Esophagus muscularis mucosa (tissue), 4 donors: ENCODE results near the gene REXO4. TPM values are rescaled to one million over a fixed set of nuclear protein-coding genes. Genes with fewer than 3 reads are reported as not detected.

Experiments
- DNase-seq: peaks from one replicate; pipeline ENCODE4 v3.0.0-alpha.2; 2017; ENCODE audit errors: extremely low spot score
- H3K27ac ChIP-seq, 4 donors: fragments of 200-600 bp; sonication (generic); replicated peaks in 1 of 4; 1 replicate in 3 of 4; 2 replicates in 1 of 4; pipeline ENCODE4 v1.5.1; 2016 to 2019; ENCODE audit warnings: mild to moderate bottlenecking in 1 of 4
- H3K27me3 ChIP-seq, 4 donors: fragments of 200-600 bp; sonication (generic); one replicate each; pipeline versions ENCODE4 v1.5.1 to v1.6.0; 2016 to 2019
- H3K36me3 ChIP-seq, 4 donors: fragments of 200-600 bp; sonication (generic); one replicate each; pipeline ENCODE4 v1.5.1; 2016 to 2019
- H3K4me1 ChIP-seq, 4 donors: fragments of 200-600 bp; sonication (generic); one replicate each; pipeline ENCODE4 v1.5.1; 2016 to 2019
- H3K4me3 ChIP-seq, 4 donors: fragments of 200-600 bp; sonication (generic); 1 replicate in 2 of 4; 2 replicates in 2 of 4; pipeline ENCODE4 v1.5.1; 2016 to 2019; ENCODE audit warnings: mild to moderate bottlenecking in 4 of 4, moderate library complexity in 1 of 4
- H3K9me3 ChIP-seq, 4 donors: fragments of 200-600 bp; sonication (generic); 1 replicate in 3 of 4; 2 replicates in 1 of 4; pipeline ENCODE4 v1.5.1; 2016 to 2019
- EP300 ChIP-seq: sonication (generic); formaldehyde crosslinking; IDR thresholded peaks from one replicate; pipeline ENCODE4 v1.6.1; 2017; ENCODE audit warnings: antibody characterized with exemption
- POLR2A ChIP-seq: fragments of 450-650 bp; IDR thresholded peaks from one replicate; pipeline ENCODE4 v1.6.1; 2017; ENCODE audit warnings: antibody characterized with exemption, moderate library complexity, mild to moderate bottlenecking, low read depth
- POLR2AphosphoS5 ChIP-seq, 2 donors: sonication (generic); formaldehyde crosslinking; IDR thresholded peaks; one replicate each; pipeline ENCODE4 v1.6.1; 2017; ENCODE audit warnings: antibody characterized with exemption in 2 of 2
- WGBS: methylation state at CpG from one replicate; pipeline ENCODE4 v1.1.5; 2018; 5-methylcytosine and 5-hydroxymethylcytosine counted together
- intact Hi-C: fragments of 100-400 bp; cut with DNase I; formaldehyde crosslinking; loops from one replicate; pipeline ENCODE4 v1.15.1; 2023
- total RNA-seq, 4 donors: library from RNA; depleted of rRNA; stranded (reverse); fragments of >200 nt; gene quantifications; one replicate each; pipeline versions ENCODE4 v1.1.0 to v1.2.1, GENCODE V29; 2016
- TF ChIP-seq, protein P1 (sequence below), 3 experiments: fragments of 200-600 bp in 2 of 3; fragments of 450-650 bp in 1 of 3; sonication (generic) in 2 of 3; IDR thresholded peaks; one replicate each; pipeline ENCODE4 v1.5.1; 2017 to 2019; ENCODE audit warnings: antibody characterized with exemption in 3 of 3, mild to moderate bottlenecking in 2 of 3, moderate library complexity in 1 of 3

Gene REXO4
- total RNA-seq, 4 donors from 2014 or later = 15.0 to 28.9 (median 22.4) TPM

DNA sequence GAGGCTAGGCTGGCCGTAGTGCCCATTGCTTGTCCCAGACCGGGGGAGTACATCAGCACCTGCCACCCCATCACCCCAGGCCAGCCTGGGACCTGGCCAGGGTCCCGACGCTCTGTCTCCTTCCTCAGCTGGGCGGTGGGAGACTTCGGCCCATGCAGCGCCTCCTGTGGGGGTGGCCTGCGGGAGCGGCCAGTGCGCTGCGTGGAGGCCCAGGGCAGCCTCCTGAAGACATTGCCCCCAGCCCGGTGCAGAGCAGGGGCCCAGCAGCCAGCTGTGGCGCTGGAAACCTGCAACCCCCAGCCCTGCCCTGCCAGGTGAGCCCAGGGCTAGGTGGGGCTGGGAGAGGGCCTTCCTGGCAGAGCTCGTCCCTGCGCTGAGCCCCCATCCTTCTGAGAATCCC is 25.4 kb upstream of the REXO4 start:
- no peaks in the 10 kb centered on the region for H3K4me1 ChIP-seq
- TF ChIP-seq POLR2A (no peak), POLR2AphosphoS5 (IDR thresholded peaks at IDR 0.05) (no peak), EP300 (no peak)
- TF ChIP-seq, protein P1, sequence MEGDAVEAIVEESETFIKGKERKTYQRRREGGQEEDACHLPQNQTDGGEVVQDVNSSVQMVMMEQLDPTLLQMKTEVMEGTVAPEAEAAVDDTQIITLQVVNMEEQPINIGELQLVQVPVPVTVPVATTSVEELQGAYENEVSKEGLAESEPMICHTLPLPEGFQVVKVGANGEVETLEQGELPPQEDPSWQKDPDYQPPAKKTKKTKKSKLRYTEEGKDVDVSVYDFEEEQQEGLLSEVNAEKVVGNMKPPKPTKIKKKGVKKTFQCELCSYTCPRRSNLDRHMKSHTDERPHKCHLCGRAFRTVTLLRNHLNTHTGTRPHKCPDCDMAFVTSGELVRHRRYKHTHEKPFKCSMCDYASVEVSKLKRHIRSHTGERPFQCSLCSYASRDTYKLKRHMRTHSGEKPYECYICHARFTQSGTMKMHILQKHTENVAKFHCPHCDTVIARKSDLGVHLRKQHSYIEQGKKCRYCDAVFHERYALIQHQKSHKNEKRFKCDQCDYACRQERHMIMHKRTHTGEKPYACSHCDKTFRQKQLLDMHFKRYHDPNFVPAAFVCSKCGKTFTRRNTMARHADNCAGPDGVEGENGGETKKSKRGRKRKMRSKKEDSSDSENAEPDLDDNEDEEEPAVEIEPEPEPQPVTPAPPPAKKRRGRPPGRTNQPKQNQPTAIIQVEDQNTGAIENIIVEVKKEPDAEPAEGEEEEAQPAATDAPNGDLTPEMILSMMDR (IDR thresholded peaks at IDR 0.05) = no peak
- H3K4me3 ChIP-seq = no peak overlapping the region
- no peaks in the 10 kb centered on the region for H3K9me3 ChIP-seq
- no CpG with 5 or more reads among the region's 15 CpGs for WGBS
- intact Hi-C loops = no loop called here
- no peak overlapping the region for H3K27ac ChIP-seq
- no peaks in the 10 kb centered on the region for H3K27me3 ChIP-seq
- H3K36me3 ChIP-seq = no peaks in the 10 kb centered on the region
- DNase-seq = no peak

DNA sequence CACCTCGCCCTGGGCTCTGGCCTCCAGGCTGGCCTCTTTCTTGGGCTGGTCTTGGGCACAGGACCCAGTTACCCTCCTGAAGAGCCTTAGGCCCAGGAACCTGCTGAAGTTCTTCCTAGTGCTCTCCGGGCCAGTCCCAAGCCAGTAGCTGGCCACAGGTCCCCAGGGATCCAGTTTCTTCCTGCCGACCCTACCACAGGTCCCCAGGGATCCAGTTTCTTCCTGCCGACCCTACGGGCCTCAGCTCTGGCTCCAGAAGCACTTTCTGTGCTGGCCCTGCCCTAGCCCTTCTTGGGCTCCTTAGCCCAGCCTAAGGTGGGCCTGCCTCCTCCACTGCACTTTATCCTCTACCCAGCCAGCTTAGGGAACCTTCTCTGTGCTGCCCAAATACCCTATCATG is 23.8 kb upstream of the REXO4 start:
- TF ChIP-seq, protein P1 (IDR thresholded peaks at IDR 0.05) = no peak
- TF ChIP-seq POLR2AphosphoS5 (IDR thresholded peaks at IDR 0.05) (no peak), EP300 (no peak), POLR2A (no peak)
- Histone ChIP-seq H3K27ac (no peak overlapping the region), H3K9me3 (no peaks in the 10 kb centered on the region), H3K4me1 (no peaks in the 10 kb centered on the region), H3K36me3 (no peaks in the 10 kb centered on the region), H3K4me3 (no peak overlapping the region), H3K27me3 (no peaks in the 10 kb centered on the region)
- WGBS = 57% methylated on average over 4 of the region's 5 CpGs
- DNase-seq = no peak
- intact Hi-C loops = no loop called here

DNA sequence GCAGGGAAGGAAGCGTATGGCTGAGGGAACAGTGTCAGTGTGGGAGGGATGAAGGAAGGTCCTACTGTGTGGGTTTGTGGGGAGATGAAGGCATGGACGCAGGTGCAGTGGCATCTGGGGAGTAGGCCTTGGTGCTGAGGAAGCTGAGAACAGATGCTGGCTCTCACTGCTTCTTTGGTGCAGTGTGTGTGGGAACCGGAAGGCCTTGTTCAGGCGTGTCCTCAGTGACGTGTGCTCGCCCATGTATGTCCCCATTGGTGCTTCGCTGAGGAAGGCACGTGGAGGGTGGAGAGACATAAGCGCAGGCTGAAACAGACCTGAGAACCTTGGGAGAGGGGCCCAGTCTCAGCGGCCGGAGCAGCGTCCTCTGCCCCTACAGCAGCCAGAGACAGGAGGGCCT is 23.1 kb upstream of the REXO4 start:
- H3K9me3 ChIP-seq = no peaks in the 10 kb centered on the region
- TF ChIP-seq POLR2AphosphoS5 (IDR thresholded peaks at IDR 0.05) (no peak), POLR2A (no peak), EP300 (no peak)
- TF ChIP-seq, protein P1 (IDR thresholded peaks at IDR 0.05) = no peak
- no peaks in the 10 kb centered on the region for H3K4me1 ChIP-seq
- H3K27ac ChIP-seq = no peak overlapping the region
- no peak for DNase-seq
- intact Hi-C loops = no loop called here
- H3K36me3 ChIP-seq = no peaks in the 10 kb centered on the region
- WGBS = 94% methylated on average over 12 of the region's 12 CpGs
- H3K4me3 ChIP-seq = no peak overlapping the region
- no peaks in the 10 kb centered on the region for H3K27me3 ChIP-seq

DNA sequence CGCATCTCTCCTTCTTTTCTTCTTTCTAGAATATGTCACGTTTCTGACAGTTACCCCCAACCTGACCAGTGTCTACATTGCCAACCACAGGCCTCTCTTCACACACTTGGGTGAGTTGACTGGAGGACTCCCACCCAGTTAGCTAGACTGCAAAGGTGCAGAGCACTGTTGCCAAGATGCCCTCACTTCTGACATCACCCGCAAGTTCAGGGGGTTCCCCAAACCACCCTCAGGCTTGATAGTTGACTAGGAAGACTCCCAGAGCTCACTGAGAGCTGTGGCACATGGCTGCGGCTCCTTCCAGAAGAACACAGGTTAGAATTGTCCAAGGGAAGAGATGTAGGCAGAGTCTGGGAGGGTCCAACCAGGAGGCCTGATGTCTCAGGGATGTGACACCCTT is 21.5 kb upstream of the REXO4 start:
- Histone ChIP-seq H3K4me3 (no peak overlapping the region), H3K36me3 (no peaks in the 10 kb centered on the region)
- 93% methylated on average over 4 of the region's 4 CpGs for WGBS

More for the DNA sequence above, 21.5 kb upstream of the REXO4 start:
- TF ChIP-seq POLR2AphosphoS5 (IDR thresholded peaks at IDR 0.05) (no peak), POLR2A (no peak), EP300 (no peak)
- TF ChIP-seq, protein P1 (IDR thresholded peaks at IDR 0.05) = no peak
- H3K4me1 ChIP-seq = no peaks in the 10 kb centered on the region
- no peaks in the 10 kb centered on the region for H3K9me3 ChIP-seq
- H3K27ac ChIP-seq = no peak overlapping the region
- DNase-seq = no peak
- intact Hi-C loops = no loop called here
- H3K27me3 ChIP-seq = no peaks in the 10 kb centered on the region
